ENCODE measurements around the gene ECE1.

Gene ECE1

DNA sequence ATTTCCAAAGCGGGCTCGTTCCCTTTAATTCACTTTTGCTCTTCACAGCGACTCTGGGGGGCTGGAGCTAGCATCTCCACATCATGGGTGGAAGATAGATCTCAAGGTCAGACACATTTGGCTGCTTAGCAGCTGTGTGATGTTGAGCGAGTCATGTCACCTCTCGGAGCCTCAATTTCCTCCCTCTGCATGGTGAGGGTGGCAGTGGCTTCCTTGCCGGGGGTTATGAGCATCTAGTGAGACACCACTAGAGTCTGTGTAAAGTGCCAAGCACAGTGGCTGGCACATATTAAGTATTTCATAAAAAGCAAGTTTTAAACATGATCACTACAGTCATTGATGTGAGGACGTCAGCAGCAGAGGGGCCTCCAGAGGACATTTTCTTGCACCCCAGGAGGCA, 16.9 kb upstream of the ECE1 start:
- Histone ChIP-seq H3K27me3 (ENCODE audit: control insufficient read depth, insufficient read depth, low read length) (no peaks in the 10 kb centered on the region), H3K9me3 (ENCODE audit: control insufficient read depth, insufficient read depth, low read depth, low read length) (peaks cover 3% of the 10 kb centered on the region; the same call in 1 of the 2 replicates), H3K4me1 (ENCODE audit: control insufficient read depth, insufficient read depth, low read length) (peaks cover 51% of the 10 kb centered on the region), H3K36me3 (ENCODE audit: control insufficient read depth, insufficient read depth, low read length) (no peaks in the 10 kb centered on the region), H3K27ac (ENCODE audit: low read depth, low read length) (no peak overlapping the region), H3K4me3 (ENCODE audit: low read depth, low read length) (no peak overlapping the region), H3K9ac (ENCODE audit: low read length) (no peak overlapping the region)

GRCh38 chr1:21305900-21306189, 15.6 kb upstream of the ECE1 start:
- Histone ChIP-seq H3K27ac (ENCODE audit: low read depth, low read length) (no peak overlapping the region), H3K9me3 (ENCODE audit: control insufficient read depth, insufficient read depth, low read depth, low read length) (peaks cover 3% of the 10 kb centered on the region; the same call in 1 of the 2 replicates), H3K36me3 (ENCODE audit: control insufficient read depth, insufficient read depth, low read length) (no peaks in the 10 kb centered on the region), H3K9ac (ENCODE audit: low read length) (no peak overlapping the region), H3K4me3 (ENCODE audit: low read depth, low read length) (no peak overlapping the region), H3K27me3 (ENCODE audit: control insufficient read depth, insufficient read depth, low read length) (no peaks in the 10 kb centered on the region), H3K4me1 (ENCODE audit: control insufficient read depth, insufficient read depth, low read length) (peaks cover 50% of the 10 kb centered on the region)

DNA sequence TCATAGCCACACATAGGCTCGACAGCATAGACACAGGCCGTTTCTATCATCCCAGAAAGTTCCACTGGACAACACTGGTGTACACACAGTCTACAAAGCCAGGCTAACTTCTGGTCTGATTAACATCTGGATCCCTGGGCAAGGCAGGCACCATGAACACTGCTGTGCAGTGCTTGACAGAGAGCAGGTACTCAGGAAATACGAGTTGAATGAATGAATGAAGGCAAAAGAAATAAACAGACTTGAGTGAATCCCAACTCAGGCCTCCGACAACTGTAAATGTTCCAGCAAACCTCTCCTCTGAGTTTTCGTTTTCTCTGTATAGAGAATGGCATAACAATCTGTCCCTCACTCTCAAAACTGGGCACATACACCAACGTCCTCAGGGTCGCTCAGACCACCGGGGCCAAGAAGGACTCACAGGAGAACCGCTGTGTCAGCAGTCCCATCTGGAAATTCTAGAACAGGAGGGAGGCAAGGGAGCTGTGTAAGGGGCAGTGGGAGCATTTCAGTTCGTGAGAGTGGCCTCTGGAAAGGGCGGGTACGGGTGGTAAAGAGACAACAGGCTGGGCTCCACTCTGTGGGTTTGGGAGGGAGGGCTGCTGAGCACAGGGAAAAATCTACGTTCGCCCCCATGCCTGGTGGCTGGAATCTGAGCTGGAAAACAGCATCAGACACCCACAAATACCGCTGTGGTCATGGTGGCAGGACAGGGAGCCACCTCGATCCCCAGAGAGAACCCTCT, 15.1 kb upstream of the ECE1 start:
- no peak overlapping the region for H3K4me3 ChIP-seq (ENCODE audit: low read depth, low read length)
- H3K27me3 ChIP-seq (ENCODE audit: control insufficient read depth, insufficient read depth, low read length), result no peaks in the 10 kb centered on the region
- no peaks in the 10 kb centered on the region for H3K36me3 ChIP-seq (ENCODE audit: control insufficient read depth, insufficient read depth, low read length)
- no peak overlapping the region for H3K27ac ChIP-seq (ENCODE audit: low read depth, low read length)
- no peak overlapping the region for H3K9ac ChIP-seq (ENCODE audit: low read length)
- peaks cover 3% of the 10 kb centered on the region; the same call in 1 of the 2 replicates for H3K9me3 ChIP-seq (ENCODE audit: control insufficient read depth, insufficient read depth, low read depth, low read length)
- peaks cover 45% of the 10 kb centered on the region for H3K4me1 ChIP-seq (ENCODE audit: control insufficient read depth, insufficient read depth, low read length)

DNA sequence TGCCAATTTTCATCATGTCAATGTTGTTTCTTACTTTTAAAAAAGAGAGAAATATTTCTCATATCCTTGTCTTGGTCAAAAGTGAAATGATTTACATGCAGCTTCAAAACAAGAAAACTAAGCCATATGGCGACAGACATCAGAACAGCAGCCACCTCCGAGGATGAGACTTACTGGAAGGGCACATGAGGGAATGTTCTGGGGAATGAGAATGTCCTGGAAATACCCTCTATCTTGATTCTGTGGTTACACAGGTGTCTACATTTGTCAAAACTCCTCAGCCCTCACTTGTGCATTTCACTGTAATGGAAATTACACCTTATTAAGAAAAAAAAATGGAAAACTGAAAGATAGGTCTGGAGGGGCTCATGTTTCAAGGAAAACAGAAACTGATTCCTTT, 14.2 kb upstream of the ECE1 start:
- H3K4me3 ChIP-seq (ENCODE audit: low read depth, low read length), result no peak overlapping the region
- H3K9me3 ChIP-seq (ENCODE audit: control insufficient read depth, insufficient read depth, low read depth, low read length), result no peaks in the 10 kb centered on the region
- H3K4me1 ChIP-seq (ENCODE audit: control insufficient read depth, insufficient read depth, low read length), result peaks cover 48% of the 10 kb centered on the region
- no peaks in the 10 kb centered on the region for H3K27me3 ChIP-seq (ENCODE audit: control insufficient read depth, insufficient read depth, low read length)
- no peaks in the 10 kb centered on the region for H3K36me3 ChIP-seq (ENCODE audit: control insufficient read depth, insufficient read depth, low read length)
- H3K9ac ChIP-seq (ENCODE audit: low read length), result no peak overlapping the region
- H3K27ac ChIP-seq (ENCODE audit: low read depth, low read length), result no peak overlapping the region

- Histone ChIP-seq H3K4me1 (ENCODE audit: control insufficient read depth, insufficient read depth, low read length) (peaks cover 33% of the 10 kb centered on the region), H3K4me3 (ENCODE audit: low read depth, low read length) (no peak overlapping the region), H3K9me3 (ENCODE audit: control insufficient read depth, insufficient read depth, low read depth, low read length) (no peaks in the 10 kb centered on the region), H3K9ac (ENCODE audit: low read length) (no peak overlapping the region), H3K27me3 (ENCODE audit: control insufficient read depth, insufficient read depth, low read length) (no peaks in the 10 kb centered on the region), H3K27ac (ENCODE audit: low read depth, low read length) (no peak overlapping the region), H3K36me3 (ENCODE audit: control insufficient read depth, insufficient read depth, low read length) (no peaks in the 10 kb centered on the region)
Measured at GRCh38 chr1:21302747-21303715, 12.8 kb upstream of the ECE1 start.

- Histone ChIP-seq H3K27ac (ENCODE audit: low read depth, low read length) (no peak overlapping the region), H3K9me3 (ENCODE audit: control insufficient read depth, insufficient read depth, low read depth, low read length) (no peaks in the 10 kb centered on the region), H3K27me3 (ENCODE audit: control insufficient read depth, insufficient read depth, low read length) (no peaks in the 10 kb centered on the region), H3K4me3 (ENCODE audit: low read depth, low read length) (no peak overlapping the region), H3K4me1 (ENCODE audit: control insufficient read depth, insufficient read depth, low read length) (peaks cover 22% of the 10 kb centered on the region), H3K9ac (ENCODE audit: low read length) (no peak overlapping the region), H3K36me3 (ENCODE audit: control insufficient read depth, insufficient read depth, low read length) (no peaks in the 10 kb centered on the region)
Measured at GRCh38 chr1:21301794-21302440, 11.7 kb upstream of the ECE1 start.

GRCh38 chr1:21300774-21301173, 10.5 kb upstream of the ECE1 start:
- H3K27me3 ChIP-seq (ENCODE audit: control insufficient read depth, insufficient read depth, low read length), result no peaks in the 10 kb centered on the region

DNA sequence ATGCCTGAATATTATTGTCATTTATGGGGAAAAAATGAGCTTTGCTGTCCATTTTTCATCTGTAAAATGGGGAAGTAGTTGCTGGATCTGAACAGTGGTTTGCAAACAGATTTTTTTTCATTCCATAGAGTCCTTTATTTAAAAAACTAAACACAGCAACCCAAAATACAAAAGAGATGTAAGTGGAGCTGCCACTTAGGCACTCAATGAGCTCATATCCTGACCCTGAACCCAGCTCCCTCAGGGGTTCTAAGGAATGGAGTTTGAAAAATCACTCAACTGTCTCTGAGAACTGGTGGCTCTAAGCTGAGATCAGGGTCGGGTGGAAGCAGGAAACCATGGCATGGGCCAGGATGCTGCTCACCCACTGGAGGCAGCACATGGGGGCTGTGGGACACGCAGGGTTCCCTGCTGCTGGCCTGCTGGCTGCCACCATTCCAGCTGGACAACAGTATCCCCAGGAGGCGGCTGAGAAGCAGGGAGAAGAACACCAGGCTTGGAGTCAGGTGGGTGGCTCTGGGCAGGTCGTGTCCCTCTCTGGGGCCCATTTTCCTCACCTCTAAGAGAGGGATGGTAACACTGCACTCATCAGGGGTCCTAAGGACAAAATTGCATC, 9.6 kb upstream of the ECE1 start:
- H3K4me3 ChIP-seq (ENCODE audit: low read depth, low read length), result no peak overlapping the region
- H3K27me3 ChIP-seq (ENCODE audit: control insufficient read depth, insufficient read depth, low read length), result no peaks in the 10 kb centered on the region
- H3K4me1 ChIP-seq (ENCODE audit: control insufficient read depth, insufficient read depth, low read length), result peaks cover 20% of the 10 kb centered on the region
- H3K9me3 ChIP-seq (ENCODE audit: control insufficient read depth, insufficient read depth, low read depth, low read length), result no peaks in the 10 kb centered on the region
- H3K9ac ChIP-seq (ENCODE audit: low read length), result no peak overlapping the region
- H3K36me3 ChIP-seq (ENCODE audit: control insufficient read depth, insufficient read depth, low read length), result no peaks in the 10 kb centered on the region
- H3K27ac ChIP-seq (ENCODE audit: low read depth, low read length), result no peak overlapping the region

More at GRCh38 chr1:21300774-21301173, 10.5 kb upstream of the ECE1 start:
- H3K36me3 ChIP-seq (ENCODE audit: control insufficient read depth, insufficient read depth, low read length), result no peaks in the 10 kb centered on the region
- no peak overlapping the region for H3K9ac ChIP-seq (ENCODE audit: low read length)
- H3K4me3 ChIP-seq (ENCODE audit: low read depth, low read length), result no peak overlapping the region
- peaks cover 20% of the 10 kb centered on the region for H3K4me1 ChIP-seq (ENCODE audit: control insufficient read depth, insufficient read depth, low read length)
- H3K9me3 ChIP-seq (ENCODE audit: control insufficient read depth, insufficient read depth, low read depth, low read length), result no peaks in the 10 kb centered on the region
- no peak overlapping the region for H3K27ac ChIP-seq (ENCODE audit: low read depth, low read length)

GRCh38 chr1:21298981-21299391, 8.7 kb upstream of the ECE1 start:
- no peaks in the 10 kb centered on the region for H3K27me3 ChIP-seq (ENCODE audit: control insufficient read depth, insufficient read depth, low read length)
- no peaks in the 10 kb centered on the region for H3K36me3 ChIP-seq (ENCODE audit: control insufficient read depth, insufficient read depth, low read length)
- H3K9me3 ChIP-seq (ENCODE audit: control insufficient read depth, insufficient read depth, low read depth, low read length), result no peaks in the 10 kb centered on the region
- H3K9ac ChIP-seq (ENCODE audit: low read length), result no peak overlapping the region
- H3K27ac ChIP-seq (ENCODE audit: low read depth, low read length), result no peak overlapping the region
- H3K4me1 ChIP-seq (ENCODE audit: control insufficient read depth, insufficient read depth, low read length), result peaks cover 26% of the 10 kb centered on the region
- H3K4me3 ChIP-seq (ENCODE audit: low read depth, low read length), result no peak overlapping the region

- no peaks in the 10 kb centered on the region for H3K9me3 ChIP-seq (ENCODE audit: control insufficient read depth, insufficient read depth, low read depth, low read length)
- no peak overlapping the region for H3K27ac ChIP-seq (ENCODE audit: low read depth, low read length)
- no peaks in the 10 kb centered on the region for H3K36me3 ChIP-seq (ENCODE audit: control insufficient read depth, insufficient read depth, low read length)
- H3K9ac ChIP-seq (ENCODE audit: low read length), result no peak overlapping the region
- no peak overlapping the region for H3K4me3 ChIP-seq (ENCODE audit: low read depth, low read length)
- peaks cover 30% of the 10 kb centered on the region for H3K4me1 ChIP-seq (ENCODE audit: control insufficient read depth, insufficient read depth, low read length)
- H3K27me3 ChIP-seq (ENCODE audit: control insufficient read depth, insufficient read depth, low read length), result no peaks in the 10 kb centered on the region
Measured at GRCh38 chr1:21297975-21298374, 7.7 kb upstream of the ECE1 start.
